IMR-90 (cell line): Measurements from ENCODE around the gene SLC24A3. TPM values are rescaled to one million over a fixed set of nuclear protein-coding genes. Genes with fewer than 3 reads are reported as not detected.

Experiments
- ATAC-seq: fragments of 200-7000 bp; cut with Tn5 transposase; 2 replicates; pipeline ENCODE4 v1.9.1; 2020; ENCODE audit warnings: low read depth, mild to moderate bottlenecking, moderate library complexity
- BruUV-seq: library from RNA; stranded (reverse); fragments of 400-500 nt; replicated peaks from 2 replicates; lab custom pipeline; 2021; lab: Mats Ljungman, UMichigan
- CTCF ChIA-PET: fragments of 300-600 bp; formaldehyde crosslinking; extraction: SDS; loops from one replicate; lab custom pipeline; 2021; ENCODE audit warnings: antibody characterized with exemption; lab: Yijun Ruan, JAX
- POLR2A ChIA-PET: fragments of 300-600 bp; sonication (Branson Sonifier 250); formaldehyde crosslinking; loops from one replicate; lab custom pipeline; 2022; ENCODE audit warnings: antibody characterized with exemption; ENCODE audit not compliant: unreplicated experiment; lab: Charles Lee
- DNase-seq: peaks from one replicate; pipeline ENCODE4 v3.0.0; 2013
- H2AFZ ChIP-seq: replicated peaks from 2 replicates; pipeline ENCODE3; 2013; ENCODE audit warnings: low read length, mild to moderate bottlenecking; ENCODE audit not compliant: poor library complexity
- H2AK5ac ChIP-seq: 2 replicates; pipeline ENCODE4 v1.6.1; 2013; ENCODE audit warnings: low read depth, low read length, inconsistent platforms
- H2AK9ac ChIP-seq: replicated peaks from 2 replicates; pipeline ENCODE3; 2013; ENCODE audit warnings: mild to moderate bottlenecking, low read depth, low read length, moderate library complexity; ENCODE audit not compliant: poor library complexity
- H2BK120ac ChIP-seq: 2 replicates; pipeline ENCODE4 v1.6.1; 2013; ENCODE audit warnings: low read depth, low read length, inconsistent platforms
- H2BK15ac ChIP-seq: 3 replicates; pipeline ENCODE4 v1.6.1; 2013; ENCODE audit warnings: low read depth, low read length, inconsistent platforms
- H2BK20ac ChIP-seq: 2 replicates; pipeline ENCODE4 v1.6.1; 2013; ENCODE audit warnings: low read depth, mild to moderate bottlenecking, inconsistent platforms, low read length, moderate library complexity
- H2BK5ac ChIP-seq: 2 replicates; pipeline ENCODE4 v1.6.1; 2013; ENCODE audit warnings: mild to moderate bottlenecking, low read depth, low read length, inconsistent platforms; ENCODE audit not compliant: poor library complexity, severe bottlenecking
- H3K14ac ChIP-seq: replicated peaks from 2 replicates; pipeline ENCODE4 v1.6.1; 2013; ENCODE audit warnings: low read depth, low read length, inconsistent platforms
- H3K18ac ChIP-seq: 2 replicates; pipeline ENCODE4 v1.6.1; 2013; ENCODE audit warnings: low read depth, low read length, control low read depth
- H3K23ac ChIP-seq: 2 replicates; pipeline ENCODE4 v1.6.1; 2013; ENCODE audit warnings: low read depth, low read length, inconsistent platforms
- H3K27ac ChIP-seq: 2 replicates; pipeline ENCODE4 v1.5.1; 2013; ENCODE audit warnings: mild to moderate bottlenecking, control low read depth, low read length; ENCODE audit not compliant: insufficient read depth
- H3K27me3 ChIP-seq: 2 replicates; pipeline ENCODE4 v1.6.1; 2013; ENCODE audit warnings: low read length; ENCODE audit not compliant: control insufficient read depth, insufficient read depth
- H3K36me3 ChIP-seq: 2 replicates; pipeline ENCODE4 v1.6.1; 2013; ENCODE audit warnings: low read length, mixed read lengths; ENCODE audit not compliant: control insufficient read depth, insufficient read depth
- H3K4ac ChIP-seq: 2 replicates; pipeline ENCODE4 v1.6.1; 2013; ENCODE audit warnings: low read depth, low read length, inconsistent platforms
- H3K4me1 ChIP-seq: 2 replicates; pipeline ENCODE4 v1.6.1; 2013; ENCODE audit warnings: low read length, mixed read lengths; ENCODE audit not compliant: control insufficient read depth, insufficient read depth
- H3K4me2 ChIP-seq: 2 replicates; pipeline ENCODE4 v1.6.1; 2013; ENCODE audit warnings: low read depth, mild to moderate bottlenecking, control low read depth, low read length, moderate library complexity
- H3K4me3 ChIP-seq: 2 replicates; pipeline ENCODE4 v1.5.1; 2013; ENCODE audit warnings: low read depth, mild to moderate bottlenecking, control low read depth, low read length, moderate library complexity; ENCODE audit not compliant: insufficient read depth
- H3K56ac ChIP-seq: 2 replicates; pipeline ENCODE4 v1.6.1; 2013; ENCODE audit warnings: low read length, inconsistent platforms; ENCODE audit not compliant: insufficient read depth; ENCODE audit errors: extremely low read depth
- H3K79me1 ChIP-seq, 2 experiments: 2 replicates each; pipeline ENCODE4 v1.6.1; 2013; ENCODE audit warnings: low read length in 2 of 2, inconsistent platforms in 1 of 2, low read depth in 1 of 2
- H3K9ac ChIP-seq: 2 replicates; pipeline ENCODE4 v1.6.1; 2013; ENCODE audit warnings: low read depth, low read length, control low read depth
- H3K9me1 ChIP-seq: 2 replicates; pipeline ENCODE4 v1.6.1; 2013; ENCODE audit warnings: low read length, inconsistent platforms; ENCODE audit not compliant: insufficient read depth
- H3K9me3 ChIP-seq: 2 replicates; pipeline ENCODE4 v1.6.1; 2013; ENCODE audit warnings: low read length; ENCODE audit not compliant: control insufficient read depth, insufficient read depth
- H4K20me1 ChIP-seq: 2 replicates; pipeline ENCODE4 v1.6.1; 2013; ENCODE audit warnings: low read length, inconsistent platforms; ENCODE audit not compliant: insufficient read depth
- H4K5ac ChIP-seq: 2 replicates; pipeline ENCODE4 v1.6.1; 2013; ENCODE audit warnings: mild to moderate bottlenecking, low read depth, low read length, control low read depth
- H4K8ac ChIP-seq, 2 experiments: 2 replicates each; pipeline ENCODE4 v1.6.1; 2013; ENCODE audit warnings: low read depth in 2 of 2, low read length in 2 of 2, control low read depth in 1 of 2, inconsistent platforms in 1 of 2
- H4K91ac ChIP-seq: 2 replicates; pipeline ENCODE4 v1.6.1; 2013; ENCODE audit warnings: low read depth, low read length, inconsistent platforms; ENCODE audit not compliant: insufficient read depth
- BHLHE40 ChIP-seq: fragments of 150-350 bp; IDR thresholded peaks from 2 replicates; pipeline ENCODE4 v1.6.1; 2016; ENCODE audit warnings: mild to moderate bottlenecking, low read depth, low read length
- CEBPB ChIP-seq: IDR thresholded peaks from 2 replicates; pipeline ENCODE4 v1.6.1; 2012; ENCODE audit warnings: low read depth, low read length, improper control_type of control experiment
- CHD1 ChIP-seq: IDR thresholded peaks from 2 replicates; pipeline ENCODE4 v1.6.1; 2012; ENCODE audit warnings: low read depth, low read length, improper control_type of control experiment
- CTCF ChIP-seq: conservative IDR thresholded peaks from 2 replicates; pipeline ENCODE4 v1.5.1; 2012; ENCODE audit warnings: mild to moderate bottlenecking, low read depth, low read length, improper control_type of control experiment
- ELK1 ChIP-seq: fragments of 150-350 bp; IDR thresholded peaks from 2 replicates; pipeline ENCODE4 v1.6.1; 2016; ENCODE audit warnings: low read depth, mild to moderate bottlenecking, low read length, moderate library complexity, borderline replicate concordance
- FOS ChIP-seq: fragments of 150-350 bp; IDR thresholded peaks from 2 replicates; pipeline ENCODE4 v1.6.1; 2016; ENCODE audit warnings: low read depth, low read length
- MXI1 ChIP-seq: IDR thresholded peaks from 2 replicates; pipeline ENCODE4 v1.6.1; 2012; ENCODE audit warnings: low read depth, mild to moderate bottlenecking, low read length, moderate library complexity, borderline replicate concordance
- POLR2A ChIP-seq: IDR thresholded peaks from 2 replicates; pipeline ENCODE4 v1.6.1; 2012; ENCODE audit warnings: mild to moderate bottlenecking, low read depth, low read length
- RAD21 ChIP-seq: IDR thresholded peaks from 2 replicates; pipeline ENCODE4 v1.6.1; 2012; ENCODE audit warnings: low read length, improper control_type of control experiment
- RCOR1 ChIP-seq: IDR thresholded peaks from 2 replicates; pipeline ENCODE4 v1.6.1; 2012; ENCODE audit warnings: mild to moderate bottlenecking, low read length, improper control_type of control experiment; ENCODE audit not compliant: insufficient replicate concordance
- RFX5 ChIP-seq: IDR thresholded peaks from 2 replicates; pipeline ENCODE4 v1.8.0; 2012; ENCODE audit warnings: low read depth, mild to moderate bottlenecking, low read length, moderate library complexity
- USF2 ChIP-seq: fragments of 150-350 bp; IDR thresholded peaks from 2 replicates; pipeline ENCODE4 v1.6.1; 2017; ENCODE audit warnings: mild to moderate bottlenecking, antibody characterized with exemption, low read length, low read depth
- WGBS, 2 experiments: methylation state at CpG; one replicate each; pipeline versions ENCODE4 v1.1.5 to v1.1.7; 2013; ENCODE audit warnings: missing lambda C conversion rate in 2 of 2; ENCODE audit not compliant: insufficient read length in 1 of 2; ENCODE audit errors: extremely low coverage in 2 of 2; 5-methylcytosine and 5-hydroxymethylcytosine counted together
- dilution Hi-C: fragments of 300-500 bp; cut with HindIII; formaldehyde crosslinking; loops from one replicate; pipeline ENCODE4 v1.14.3; 2018; ENCODE audit warnings: low sequenced_read_pairs; ENCODE audit not compliant: unreplicated experiment
- in situ Hi-C: fragments of 300-500 bp; cut with MboI; formaldehyde crosslinking; loops from 3 replicates; pipeline ENCODE4 v1.14.3; 2019; ENCODE audit warnings: low sequenced_read_pairs, inconsistent platforms, mixed read lengths
- intact Hi-C: fragments of 100-400 bp; cut with micrococcal nuclease; formaldehyde crosslinking; loops from 2 replicates; pipeline ENCODE4 v1.10.0; 2022
- polyA plus RNA-seq, 3 experiments: library from polyadenylated mRNA; depleted of rRNA; stranded (reverse); fragments of >200 nt; gene quantifications; 2 replicates each; pipeline ENCODE4 v1.2.3, GENCODE V29; 2012; ENCODE audit warnings: low replicate concordance in 1 of 3
- total RNA-seq: library from RNA; depleted of rRNA; stranded (reverse); fragments of >200 nt; gene quantifications from 2 replicates; pipeline ENCODE4 v1.2.3, GENCODE V29; 2012

Gene SLC24A3
- total and polyA plus RNA-seq, 2 of the 4 experiments (the other 2 are of a cell fraction) = not detected

GRCh38 chr20:19758501-19759331, 546.3 kb downstream of the SLC24A3 start (continued):
- TF ChIP-seq FOS (no peak), CHD1 (no peak), RCOR1 (no peak)

- intact Hi-C loops (no loop called here), dilution Hi-C loops (no loop called here), in situ Hi-C loops (no loop called here)
- Histone ChIP-seq H3K4me1 (peaks cover 11% of the 10 kb centered on the region), H3K9me3 (no peaks in the 10 kb centered on the region), H3K9me1 (peaks cover 12% of the 10 kb centered on the region), H2AK9ac (no peak overlapping the region), H3K4me3 (no peak overlapping the region), H2BK5ac (no peak overlapping the region), H3K56ac (no peak overlapping the region), H2AK5ac (peak overlapping the region; percentile 79), H2BK20ac (peak overlapping the region; percentile 49; the same call in 1 of the 2 replicates), H3K4me2 (no peak overlapping the region), H3K18ac (no peak overlapping the region), H3K14ac (no peak overlapping the region), H4K91ac (no peak overlapping the region; the same call in 1 of the 2 replicates), H2BK15ac (peak overlapping the region; percentile 30; the same call in 1 of the 3 replicates), H3K79me1 (peaks cover 7 to 64% of the 10 kb centered on the region in 2 experiments; a peak in 3 of 4 replicates), H4K8ac (0 out of 4 replicates have a peak overlapping the region, but pooled peaks of 1 of the 2 experiments have one; percentile 5), H2BK120ac (peak overlapping the region; percentile 43), H3K27me3 (no peaks in the 10 kb centered on the region), H3K9ac (no peak overlapping the region), H2AFZ (no peak overlapping the region), H3K4ac (peak overlapping the region; percentile 45), H4K20me1 (peaks cover 6% of the 10 kb centered on the region), H4K5ac (no peak overlapping the region), H3K27ac (no peak overlapping the region), H3K23ac (peak overlapping the region; percentile 19; the same call in 1 of the 2 replicates), H3K36me3 (peaks cover 2% of the 10 kb centered on the region; the same call in 1 of the 2 replicates)
- DNase-seq = no peak
- TSS peak; percentile 12 for BruUV-seq
- WGBS, 2 experiments = no CpG with 5 or more reads among the region's 3 CpGs
- ChIA-PET POLR2A (interaction anchor here (1.4 kb wide), 1 partner anchor 16 kb away, joined by 5 read pairs; no protein-coding TSS in a partner anchor), CTCF (interaction anchor here (0.5 kb wide), 1 partner anchor 105 kb away, joined by 3 read pairs; no protein-coding TSS in a partner anchor)
- ATAC-seq = no peak
- no peak for TF ChIP-seq MXI1
- TF ChIP-seq CEBPB = no peak
- TF ChIP-seq RAD21 = no peak
- TF ChIP-seq FOS = no peak
- no peak for TF ChIP-seq BHLHE40
- no peak for TF ChIP-seq CTCF
- no peak for TF ChIP-seq USF2
- TF ChIP-seq ELK1 = no peak
- no peak for TF ChIP-seq POLR2A
- no peak for TF ChIP-seq RFX5
- TF ChIP-seq RCOR1 = no peak
These were observed 547.9 kb downstream of the SLC24A3 start for GRCh38 chr20:19760371-19760721.
